Measurements from ENCODE around the gene ADAMTS8. TPM values are rescaled to one million over a fixed set of nuclear protein-coding genes. Genes with fewer than 3 reads are reported as not detected.

Gene ADAMTS8
- total RNA-seq, 1 donor from 2014 or later = not detected

- H3K36me3 ChIP-seq (ENCODE audit: control insufficient read depth, insufficient read depth, low read length) = no peaks in the 10 kb centered on the region
- TF ChIP-seq CTCF (IDR thresholded peaks at IDR 0.05; ENCODE audit: insufficient read depth, low read length, poor library complexity, severe bottlenecking) = no peak
- DNase-seq (ENCODE audit: low read depth) = no peak
- no peak overlapping the region for H3K4me3 ChIP-seq (ENCODE audit: low read depth, low read length)
- peaks cover 10% of the 10 kb centered on the region for H3K27me3 ChIP-seq (ENCODE audit: control insufficient read depth, insufficient read depth, low read length)
Measured at GRCh38 chr11:130403967-130404366, 24.4 kb downstream of the ADAMTS8 start.

GRCh38 chr11:130403271-130403804, 25.1 kb downstream of the ADAMTS8 start:
- DNase-seq (ENCODE audit: low read depth) = peak; percentile 64
- Histone ChIP-seq H3K27me3 (ENCODE audit: control insufficient read depth, insufficient read depth, low read length) (peaks cover 10% of the 10 kb centered on the region), H3K36me3 (ENCODE audit: control insufficient read depth, insufficient read depth, low read length) (no peaks in the 10 kb centered on the region), H3K4me3 (ENCODE audit: low read depth, low read length) (no peak overlapping the region)
- TF ChIP-seq CTCF (IDR thresholded peaks at IDR 0.05; ENCODE audit: insufficient read depth, low read length, poor library complexity, severe bottlenecking) = no peak

- Histone ChIP-seq H3K4me3 (ENCODE audit: low read depth, low read length) (no peak overlapping the region), H3K36me3 (ENCODE audit: control insufficient read depth, insufficient read depth, low read length) (no peaks in the 10 kb centered on the region), H3K27me3 (ENCODE audit: control insufficient read depth, insufficient read depth, low read length) (peaks cover 14% of the 10 kb centered on the region)
- no peak for DNase-seq (ENCODE audit: low read depth)
- no peak for TF ChIP-seq CTCF (IDR thresholded peaks at IDR 0.05; ENCODE audit: insufficient read depth, low read length, poor library complexity, severe bottlenecking)
Measured at GRCh38 chr11:130402570-130402969, 25.8 kb downstream of the ADAMTS8 start.

GRCh38 chr11:130400781-130401483, 27.5 kb downstream of the ADAMTS8 start:
- H3K27me3 ChIP-seq (ENCODE audit: control insufficient read depth, insufficient read depth, low read length) = peaks cover 18% of the 10 kb centered on the region
- H3K36me3 ChIP-seq (ENCODE audit: control insufficient read depth, insufficient read depth, low read length) = no peaks in the 10 kb centered on the region
- TF ChIP-seq CTCF (IDR thresholded peaks at IDR 0.05; ENCODE audit: insufficient read depth, low read length, poor library complexity, severe bottlenecking) = no peak
- DNase-seq (ENCODE audit: low read depth) = no peak
- H3K4me3 ChIP-seq (ENCODE audit: low read depth, low read length) = no peak overlapping the region

- H3K4me3 ChIP-seq (ENCODE audit: low read depth, low read length) = no peak overlapping the region
- H3K36me3 ChIP-seq (ENCODE audit: control insufficient read depth, insufficient read depth, low read length) = no peaks in the 10 kb centered on the region
- DNase-seq (ENCODE audit: low read depth) = no peak
- H3K27me3 ChIP-seq (ENCODE audit: control insufficient read depth, insufficient read depth, low read length) = peaks cover 27% of the 10 kb centered on the region
- TF ChIP-seq CTCF (IDR thresholded peaks at IDR 0.05; ENCODE audit: insufficient read depth, low read length, poor library complexity, severe bottlenecking) = no peak
Measured at GRCh38 chr11:130399196-130399595, 29.2 kb downstream of the ADAMTS8 start.

- peaks cover 37% of the 10 kb centered on the region for H3K27me3 ChIP-seq (ENCODE audit: control insufficient read depth, insufficient read depth, low read length)
- TF ChIP-seq CTCF (IDR thresholded peaks at IDR 0.05; ENCODE audit: insufficient read depth, low read length, poor library complexity, severe bottlenecking) = no peak
- H3K36me3 ChIP-seq (ENCODE audit: control insufficient read depth, insufficient read depth, low read length) = no peaks in the 10 kb centered on the region
- no peak for DNase-seq (ENCODE audit: low read depth)
- no peak overlapping the region for H3K4me3 ChIP-seq (ENCODE audit: low read depth, low read length)
Measured at GRCh38 chr11:130397780-130398179, 30.6 kb downstream of the ADAMTS8 start.

Measured in kidney epithelial cell (primary cell).